Measurements from ENCODE around the gene USP20.
"Not testable (repeated sequence)": the region's sequence is repeated elsewhere in the genome, so short reads cannot be mapped to it uniquely, and the experiment has no call there.

Gene USP20

DNA sequence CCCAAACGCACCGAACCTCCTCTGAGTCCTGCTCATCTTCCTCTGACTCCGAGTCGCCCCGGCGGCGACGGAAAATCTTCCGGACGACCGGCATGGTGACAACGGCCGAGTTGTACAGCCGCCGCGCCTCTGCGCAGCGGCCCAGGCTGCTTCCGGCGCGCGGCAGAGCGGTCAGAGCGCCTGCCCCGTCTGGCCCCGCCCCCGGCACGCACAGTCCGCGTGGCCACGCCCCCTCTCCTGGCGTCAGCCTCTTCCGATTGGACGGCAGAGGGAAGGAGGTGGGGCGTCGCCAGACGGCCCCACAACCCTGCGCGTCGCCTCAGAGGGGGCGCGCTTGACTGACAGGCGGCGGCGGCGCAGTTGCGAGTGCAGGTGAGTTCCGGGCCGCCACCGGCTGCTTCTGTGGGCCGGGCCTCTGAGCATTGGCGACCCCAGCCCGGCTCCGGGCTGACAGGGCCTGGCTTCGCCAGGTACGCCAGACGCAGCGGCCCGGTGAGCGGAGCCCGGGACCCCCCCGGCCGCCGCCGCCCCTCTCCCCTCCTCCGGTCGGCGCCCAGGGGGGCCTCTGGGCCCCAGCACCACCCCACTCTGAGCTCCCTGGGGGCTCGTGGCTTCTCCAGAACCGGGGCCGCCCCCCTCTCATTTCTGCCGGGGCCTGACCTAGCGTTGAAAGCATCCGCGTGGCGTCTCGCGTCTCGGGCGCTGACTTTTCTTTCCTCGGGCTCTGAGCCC lies at the start of gene USP20, which contains the start of gene C9orf78:
Gene USP20 (plus strand): TSS at position 331 of the 732 bp plus-strand sequence. CDS start 17,098 bp downstream, outside the sequence.
Gene C9orf78 (minus strand): TSS at position 148 of the 732 bp plus-strand sequence. CDS start 54 bp downstream, at position 94.
- TF ChIP-seq NFRKB (IDR thresholded peaks at IDR 0.05) (no peak), ELF4 (IDR thresholded peaks at IDR 0.05) (peak; percentile 42; the same call in 1 of the 2 replicates), FOXM1 (IDR thresholded peaks at IDR 0.05; ENCODE audit: borderline replicate concordance) (no peak), LEF1 (IDR thresholded peaks at IDR 0.05; ENCODE audit: borderline replicate concordance) (no peak), PKNOX1 (IDR thresholded peaks at IDR 0.05) (peak; percentile 98)
- DNase-seq (ENCODE audit: extremely low spot score), result peak; percentile 99
- POLR2A ChIA-PET, result interaction anchor here (2.3 kb wide), 1 partner anchor 11 kb away, joined by 12 read pairs; the partner anchor contains the start of gene TOR1A
- CTCF ChIA-PET, result no interaction called here

- DNase-seq (ENCODE audit: extremely low spot score), result no peak
- CTCF ChIA-PET, result interaction anchor here (0.6 kb wide), 1 partner anchor 682 kb away, joined by 4 read pairs; no protein-coding TSS in a partner anchor
- POLR2A ChIA-PET, result interaction anchor here (1.1 kb wide), 1 partner anchor 48 kb away, joined by 3 read pairs; no protein-coding TSS in a partner anchor
- TF ChIP-seq TARDBP (IDR thresholded peaks at IDR 0.05), result no peak
- no peak for TF ChIP-seq HDGF (IDR thresholded peaks at IDR 0.05; ENCODE audit: borderline replicate concordance)
- no peak for TF ChIP-seq ARNT (IDR thresholded peaks at IDR 0.05)
- TF ChIP-seq ZNF384 (IDR thresholded peaks at IDR 0.05), result no peak
- no peak for TF ChIP-seq ELF4 (IDR thresholded peaks at IDR 0.05)
- no peak for TF ChIP-seq BHLHE40 (IDR thresholded peaks at IDR 0.05; ENCODE audit: borderline replicate concordance)
- TF ChIP-seq LEF1 (IDR thresholded peaks at IDR 0.05; ENCODE audit: borderline replicate concordance), result no peak
- TF ChIP-seq FOXK2 (IDR thresholded peaks at IDR 0.05), result no peak
- no peak for TF ChIP-seq L3MBTL2 (conservative IDR thresholded peaks at IDR 0.05)
- no peak for TF ChIP-seq FOXA1 (IDR thresholded peaks at IDR 0.05)
- no peak for TF ChIP-seq SP1 (IDR thresholded peaks at IDR 0.05)
- no peak for TF ChIP-seq NFRKB (IDR thresholded peaks at IDR 0.05)
- no peak for TF ChIP-seq SUZ12 (IDR thresholded peaks at IDR 0.05)
- TF ChIP-seq FOXM1 (IDR thresholded peaks at IDR 0.05; ENCODE audit: borderline replicate concordance), result no peak
- TF ChIP-seq CTBP1 (IDR thresholded peaks at IDR 0.05; ENCODE audit: borderline replicate concordance), result no peak
Observed at GRCh38 chr9:129785866-129786265, 49.4 kb upstream of the USP20 start.

DNA sequence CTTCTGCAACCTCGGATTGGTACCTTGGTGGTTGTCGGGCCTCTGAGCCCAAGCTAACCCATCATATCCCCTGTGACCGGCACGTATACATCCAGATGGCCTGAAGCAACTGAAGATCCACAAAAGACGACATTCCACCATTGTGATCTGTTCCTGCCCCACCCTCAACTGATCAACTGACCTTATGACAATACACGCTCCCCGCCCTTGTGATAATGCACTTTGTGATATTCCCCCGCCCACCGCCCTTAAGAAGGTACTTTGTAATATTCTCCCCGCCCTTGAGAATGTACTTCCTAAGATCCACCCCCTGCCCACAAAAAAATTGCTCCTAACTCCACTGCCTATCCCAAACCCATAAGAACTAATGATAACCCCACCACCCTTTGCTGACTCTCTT lies 48.8 kb upstream of the USP20 start:
- DNase-seq (ENCODE audit: extremely low spot score), result no peak
- POLR2A ChIA-PET, result no interaction called here
- CTCF ChIA-PET, result interaction anchor here (0.6 kb wide), 1 partner anchor 681 kb away, joined by 4 read pairs; no protein-coding TSS in a partner anchor
- no peak for TF ChIP-seq PKNOX1 (IDR thresholded peaks at IDR 0.05)
- no peak for TF ChIP-seq HDGF (IDR thresholded peaks at IDR 0.05; ENCODE audit: borderline replicate concordance)
- no peak for TF ChIP-seq NFRKB (IDR thresholded peaks at IDR 0.05)
- no peak for TF ChIP-seq TARDBP (IDR thresholded peaks at IDR 0.05)
- TF ChIP-seq ARNT (IDR thresholded peaks at IDR 0.05), result no peak
- no peak for TF ChIP-seq ZNF384 (IDR thresholded peaks at IDR 0.05)
- no peak for TF ChIP-seq SUZ12 (IDR thresholded peaks at IDR 0.05)
- TF ChIP-seq ELF4 (IDR thresholded peaks at IDR 0.05), result no peak
- no peak for TF ChIP-seq LEF1 (IDR thresholded peaks at IDR 0.05; ENCODE audit: borderline replicate concordance)
- TF ChIP-seq CTBP1 (IDR thresholded peaks at IDR 0.05; ENCODE audit: borderline replicate concordance), result no peak
- TF ChIP-seq L3MBTL2 (conservative IDR thresholded peaks at IDR 0.05), result no peak

GRCh38 chr9:129794549-129794948 lies 40.7 kb upstream of the USP20 start:
- ChIA-PET CTCF (no interaction called here), POLR2A (no interaction called here)
- no peak for TF ChIP-seq ELF4 (IDR thresholded peaks at IDR 0.05)
- TF ChIP-seq SUZ12 (IDR thresholded peaks at IDR 0.05), result no peak
- no peak for DNase-seq (ENCODE audit: extremely low spot score)

GRCh38 chr9:129796029-129796428 lies 39.2 kb upstream of the USP20 start:
- CTCF ChIA-PET, result interaction anchor here (0.7 to 1.1 kb wide), 2 partner anchors 69 to 310 kb away, joined by 3 read pairs; no protein-coding TSS in a partner anchor
- POLR2A ChIA-PET; DNase-seq (ENCODE audit: extremely low spot score): not testable (repeated sequence)

DNA sequence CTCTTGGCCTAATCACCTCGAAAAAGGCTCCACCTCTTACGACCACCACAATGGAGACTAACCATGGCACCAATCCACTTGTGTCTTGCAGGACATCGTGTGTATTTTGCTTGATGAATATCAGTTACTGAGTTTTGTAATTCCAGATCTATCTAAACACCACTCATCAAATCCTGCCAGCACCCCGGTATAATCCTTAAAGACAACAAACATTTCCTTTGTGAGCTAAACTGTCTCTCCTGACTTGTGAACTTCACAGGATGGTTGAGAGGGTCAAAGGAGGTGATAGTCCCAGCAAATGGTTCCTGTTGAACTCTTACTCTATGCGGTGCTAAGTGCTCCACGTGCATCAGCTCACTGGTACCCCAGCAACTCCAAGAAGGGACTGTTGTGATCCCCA lies 36.3 kb upstream of the USP20 start:
- TF ChIP-seq PKNOX1 (IDR thresholded peaks at IDR 0.05) (no peak), HDGF (IDR thresholded peaks at IDR 0.05; ENCODE audit: borderline replicate concordance) (no peak), FOXA1 (IDR thresholded peaks at IDR 0.05) (no peak), SP1 (IDR thresholded peaks at IDR 0.05) (no peak), FOXM1 (IDR thresholded peaks at IDR 0.05; ENCODE audit: borderline replicate concordance) (no peak), LEF1 (IDR thresholded peaks at IDR 0.05; ENCODE audit: borderline replicate concordance) (no peak), FOXK2 (IDR thresholded peaks at IDR 0.05) (no peak), SUZ12 (IDR thresholded peaks at IDR 0.05) (no peak), ZNF384 (IDR thresholded peaks at IDR 0.05) (no peak), TARDBP (IDR thresholded peaks at IDR 0.05) (no peak), L3MBTL2 (conservative IDR thresholded peaks at IDR 0.05) (no peak), ELF4 (IDR thresholded peaks at IDR 0.05) (no peak), BHLHE40 (IDR thresholded peaks at IDR 0.05; ENCODE audit: borderline replicate concordance) (no peak), ARNT (IDR thresholded peaks at IDR 0.05) (no peak), CTBP1 (IDR thresholded peaks at IDR 0.05; ENCODE audit: borderline replicate concordance) (no peak), NFRKB (IDR thresholded peaks at IDR 0.05) (no peak)
- CTCF ChIA-PET, result no interaction called here
- POLR2A ChIA-PET, result no interaction called here

More for the DNA sequence above, 36.3 kb upstream of the USP20 start:
- no peak for DNase-seq (ENCODE audit: extremely low spot score)
